Activated naive CD8-positive, alpha-beta T cell (primary cell): ENCODE results near the gene MRPL14.

Experiments used
- H3K27ac Mint-ChIP-seq: one replicate; pipeline ENCODE4 v1.8.0; 2021; ENCODE audit warnings: mixed read lengths
- H3K27me3 Mint-ChIP-seq: one replicate; pipeline ENCODE4 v1.8.0; 2021; ENCODE audit warnings: mixed read lengths
- H3K36me3 Mint-ChIP-seq: one replicate; pipeline ENCODE4 v1.8.0; 2021; ENCODE audit warnings: mixed read lengths
- H3K4me1 Mint-ChIP-seq: one replicate; pipeline ENCODE4 v1.8.0; 2021; ENCODE audit warnings: low read depth, mixed read lengths
- H3K4me3 Mint-ChIP-seq: one replicate; pipeline ENCODE4 v1.8.0; 2021; ENCODE audit warnings: mild to moderate bottlenecking, mixed read lengths
- H3K9me3 Mint-ChIP-seq: one replicate; pipeline ENCODE4 v1.8.0; 2021; ENCODE audit warnings: low read depth, mixed read lengths

The MRPL14 gene

GRCh38 chr6:44127186-44128019 is at the start of gene MRPL14, which contains the start of gene TMEM63B:
Gene MRPL14, minus strand, starts transcription at chr6:44127452. Its CDS starts 10,841 bp downstream, at chr6:44116611.
Gene TMEM63B, plus strand, starts transcription at chr6:44127554. Its CDS starts 7,031 bp downstream, at chr6:44134585.
- Mint-ChIP-seq H3K4me1 (peaks cover 51% of the 10 kb centered on the region), H3K4me3 (peak within 1 kb of the TSS; percentile 88), H3K9me3 (no peaks in the 10 kb centered on the region), H3K36me3 (peaks cover 6% of the 10 kb centered on the region), H3K27ac (peak within 1 kb of the TSS; percentile 94), H3K27me3 (no peaks in the 10 kb centered on the region)

- Mint-ChIP-seq H3K27me3 (peaks cover 2% of the 10 kb centered on the region), H3K9me3 (no peaks in the 10 kb centered on the region), H3K4me1 (peaks cover 14% of the 10 kb centered on the region), H3K27ac (no peak overlapping the region), H3K36me3 (no peaks in the 10 kb centered on the region), H3K4me3 (peak overlapping the region; percentile 70)
Measured at GRCh38 chr6:44176130-44176761, 49.0 kb upstream of the MRPL14 start.

GRCh38 chr6:44172731-44173500 is 45.7 kb upstream of the MRPL14 start:
- Mint-ChIP-seq H3K27me3 (peaks cover 2% of the 10 kb centered on the region), H3K9me3 (no peaks in the 10 kb centered on the region), H3K36me3 (no peaks in the 10 kb centered on the region), H3K4me1 (peaks cover 14% of the 10 kb centered on the region), H3K4me3 (no peak overlapping the region), H3K27ac (no peak overlapping the region)

DNA sequence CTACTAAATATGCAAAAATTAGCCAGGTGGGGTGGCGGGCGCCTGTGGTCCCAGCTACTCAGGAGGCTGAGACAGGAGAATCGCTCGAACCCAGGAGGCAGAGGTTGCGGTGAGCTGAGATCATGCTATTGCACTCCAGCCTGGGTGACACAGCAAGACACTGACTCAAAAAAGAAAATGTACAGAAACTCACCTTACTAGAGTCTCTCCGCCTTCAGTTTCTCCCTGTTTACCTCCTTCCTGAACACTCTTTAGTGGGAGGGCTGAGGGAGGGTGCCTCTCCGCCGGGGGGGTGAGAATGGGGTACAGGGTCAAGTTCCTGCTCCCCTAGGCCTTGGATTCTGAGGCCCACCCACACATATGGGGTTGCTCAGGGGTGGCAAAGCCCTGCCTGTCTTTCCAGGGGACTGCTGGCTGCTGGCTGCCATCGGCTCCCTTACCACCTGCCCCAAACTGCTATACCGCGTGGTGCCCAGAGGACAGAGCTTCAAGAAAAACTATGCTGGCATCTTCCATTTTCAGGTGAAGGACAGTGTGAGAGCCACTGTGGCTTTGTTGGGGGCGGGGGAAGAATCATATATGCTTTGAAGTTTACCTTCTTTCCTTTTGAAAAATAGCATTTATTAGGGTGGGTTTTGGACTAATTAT is 44.8 kb upstream of the MRPL14 start:
- no peaks in the 10 kb centered on the region for H3K36me3 Mint-ChIP-seq
- H3K27me3 Mint-ChIP-seq = peaks cover 2% of the 10 kb centered on the region
- no peaks in the 10 kb centered on the region for H3K9me3 Mint-ChIP-seq
- no peak overlapping the region for H3K4me3 Mint-ChIP-seq
- no peak overlapping the region for H3K27ac Mint-ChIP-seq
- peaks cover 10% of the 10 kb centered on the region for H3K4me1 Mint-ChIP-seq

DNA sequence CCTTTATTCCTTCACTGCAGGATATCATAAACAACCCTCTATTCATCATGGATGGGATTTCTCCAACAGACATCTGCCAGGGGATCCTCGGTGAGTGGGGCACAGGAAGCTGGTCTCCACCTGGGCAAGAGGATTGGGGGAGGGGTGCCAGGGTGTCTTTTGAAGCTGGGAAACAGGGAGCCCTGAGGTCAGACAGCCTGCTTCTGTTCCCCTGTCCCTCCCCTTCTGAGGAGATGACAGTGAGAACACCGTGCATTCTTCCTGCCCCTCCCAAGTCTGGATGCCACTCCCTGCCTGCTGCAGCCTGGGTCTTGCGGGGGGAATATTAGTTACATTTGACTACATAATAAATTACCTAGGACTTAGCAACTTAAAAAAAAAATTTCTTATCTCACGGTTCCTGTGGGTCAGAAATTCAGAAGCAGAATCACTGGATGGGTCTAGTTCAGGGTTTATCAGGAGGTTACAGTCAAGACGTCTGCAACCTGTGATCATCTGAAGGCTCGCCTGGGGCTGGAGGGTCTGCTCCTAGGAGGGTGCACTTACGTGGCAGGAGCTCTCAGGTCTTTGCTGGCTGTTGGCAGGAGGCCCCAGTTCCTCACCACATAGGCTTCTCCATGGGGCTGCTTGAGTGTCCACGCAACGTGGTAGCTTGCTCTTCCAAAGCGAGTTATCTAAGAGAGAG is 42.8 kb upstream of the MRPL14 start:
- Mint-ChIP-seq H3K4me1 (peaks cover 5% of the 10 kb centered on the region), H3K27me3 (peaks cover 2% of the 10 kb centered on the region), H3K27ac (no peak overlapping the region), H3K4me3 (no peak overlapping the region), H3K36me3 (no peaks in the 10 kb centered on the region), H3K9me3 (no peaks in the 10 kb centered on the region)

- Mint-ChIP-seq H3K4me1 (peaks cover 5% of the 10 kb centered on the region), H3K27ac (no peak overlapping the region), H3K27me3 (peaks cover 5% of the 10 kb centered on the region), H3K36me3 (no peaks in the 10 kb centered on the region), H3K4me3 (no peak overlapping the region), H3K9me3 (no peaks in the 10 kb centered on the region)
Measured at GRCh38 chr6:44169154-44169553, 41.9 kb upstream of the MRPL14 start.

DNA sequence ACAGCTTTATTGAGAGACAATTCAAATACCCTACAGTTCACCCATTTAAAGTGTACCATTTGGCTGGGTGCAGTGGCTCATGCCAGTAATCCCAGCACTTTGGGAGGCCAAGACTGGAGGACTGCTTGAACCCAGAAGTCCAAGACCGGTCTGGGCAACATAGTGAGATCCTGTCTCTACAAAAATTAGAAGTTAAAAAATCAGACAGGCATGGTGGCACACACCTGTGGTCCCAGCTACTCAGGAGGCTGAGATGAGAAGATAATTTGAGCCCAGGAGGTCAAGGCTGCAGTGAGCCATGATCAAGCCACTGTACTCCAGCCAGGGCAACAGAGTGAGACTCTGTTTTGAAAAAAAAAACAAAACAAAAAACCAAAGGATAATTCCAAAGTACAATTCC is 40.3 kb upstream of the MRPL14 start:
- no peaks in the 10 kb centered on the region for H3K9me3 Mint-ChIP-seq
- H3K36me3 Mint-ChIP-seq = no peaks in the 10 kb centered on the region
- H3K27ac Mint-ChIP-seq = no peak overlapping the region
- H3K4me3 Mint-ChIP-seq = no peak overlapping the region
- peaks cover 10% of the 10 kb centered on the region for H3K27me3 Mint-ChIP-seq
- H3K4me1 Mint-ChIP-seq = peaks cover 2% of the 10 kb centered on the region

DNA sequence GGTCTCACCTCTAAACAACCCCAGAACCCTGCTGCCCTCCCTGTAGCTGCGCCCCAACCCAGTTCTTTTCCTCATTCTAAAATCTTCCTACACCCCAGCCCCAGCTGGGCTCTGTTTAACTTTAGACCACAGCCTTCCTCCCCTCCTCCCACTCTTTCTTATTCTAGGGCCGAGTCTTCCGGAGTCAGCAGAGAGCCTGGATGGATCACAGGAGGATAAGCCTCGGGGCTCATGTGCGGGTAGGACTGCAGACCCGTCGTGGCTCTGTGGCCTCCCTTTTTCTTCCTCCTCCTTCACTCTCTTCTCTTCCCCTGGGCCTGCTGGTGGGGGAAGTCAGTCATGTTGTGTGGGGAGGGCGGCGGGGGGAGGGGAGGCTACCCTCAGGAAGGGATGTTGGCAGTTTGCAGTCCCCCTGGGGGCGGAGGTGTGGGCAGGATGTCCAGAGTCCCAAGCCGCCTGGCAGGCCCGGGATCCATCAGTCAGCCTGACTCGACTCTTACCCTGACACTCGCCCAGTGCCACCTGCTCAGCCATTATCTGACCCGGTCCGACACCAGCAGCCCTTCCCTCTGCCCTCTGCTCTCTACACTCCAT is 39.4 kb upstream of the MRPL14 start:
- H3K4me1 Mint-ChIP-seq = peaks cover 1% of the 10 kb centered on the region
- no peak overlapping the region for H3K27ac Mint-ChIP-seq
- H3K9me3 Mint-ChIP-seq = no peaks in the 10 kb centered on the region
- peaks cover 10% of the 10 kb centered on the region for H3K27me3 Mint-ChIP-seq
- H3K4me3 Mint-ChIP-seq = no peak overlapping the region
- H3K36me3 Mint-ChIP-seq = no peaks in the 10 kb centered on the region

DNA sequence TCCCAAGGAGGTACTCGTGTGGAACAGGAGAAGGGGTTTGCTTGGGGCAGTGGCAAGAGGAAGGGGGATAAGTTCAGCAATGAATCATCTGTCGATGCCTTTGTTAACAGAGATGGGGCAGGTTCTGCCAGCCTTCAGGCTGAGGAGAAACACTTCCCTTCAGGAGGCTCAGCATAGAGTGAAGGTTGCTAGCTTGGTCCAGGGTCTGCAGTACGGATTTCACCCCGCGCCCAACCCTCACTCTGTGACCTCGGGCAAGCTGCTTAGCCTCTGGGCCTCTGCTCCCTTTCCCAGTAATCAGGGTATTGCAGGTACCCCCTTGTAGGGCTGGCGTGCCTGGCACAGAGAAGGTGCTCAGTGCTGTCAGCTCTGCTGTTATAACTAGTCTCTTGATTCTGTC is 38.9 kb upstream of the MRPL14 start:
- Mint-ChIP-seq H3K4me3 (no peak overlapping the region), H3K27ac (no peak overlapping the region), H3K27me3 (peaks cover 10% of the 10 kb centered on the region), H3K9me3 (no peaks in the 10 kb centered on the region), H3K4me1 (peaks cover 1% of the 10 kb centered on the region), H3K36me3 (no peaks in the 10 kb centered on the region)

DNA sequence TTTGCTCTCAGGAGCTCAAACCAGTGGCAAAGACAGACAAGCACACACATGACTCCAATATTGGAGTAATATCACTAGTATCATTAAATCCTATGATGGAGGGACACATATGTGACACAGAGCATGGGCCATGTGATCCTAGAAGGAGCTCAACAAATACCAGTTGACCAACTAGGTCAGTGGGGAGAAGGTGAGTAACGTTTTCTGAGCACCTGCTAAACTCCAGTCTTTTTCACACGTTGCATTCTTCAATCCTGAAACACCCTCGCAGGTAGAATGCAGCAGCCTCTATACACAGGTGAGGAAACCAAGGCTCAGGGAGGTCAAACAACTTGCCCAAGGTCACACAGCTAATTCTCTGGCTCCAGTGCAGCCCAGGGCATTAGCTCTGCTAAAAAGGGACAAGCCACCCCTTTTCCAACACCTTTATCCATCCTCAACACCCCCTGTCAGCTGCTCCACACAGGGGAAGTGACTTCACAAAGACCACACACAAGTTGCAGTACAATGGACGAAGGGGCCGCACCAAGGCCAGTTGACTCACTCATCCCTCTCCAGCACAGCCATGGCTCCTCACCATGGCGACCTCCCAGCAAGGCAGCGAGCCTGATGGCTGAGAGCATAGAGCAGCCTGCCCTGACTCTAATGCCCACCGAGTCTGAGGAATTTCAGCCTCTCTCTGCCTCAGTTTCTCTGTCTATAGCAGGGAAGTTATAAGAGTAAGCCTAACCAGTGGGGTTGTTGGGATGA is 35.8 kb upstream of the MRPL14 start:
- Mint-ChIP-seq H3K4me1 (peaks cover 1% of the 10 kb centered on the region), H3K27me3 (peaks cover 10% of the 10 kb centered on the region), H3K36me3 (no peaks in the 10 kb centered on the region), H3K27ac (no peak overlapping the region), H3K4me3 (no peak overlapping the region), H3K9me3 (no peaks in the 10 kb centered on the region)

DNA sequence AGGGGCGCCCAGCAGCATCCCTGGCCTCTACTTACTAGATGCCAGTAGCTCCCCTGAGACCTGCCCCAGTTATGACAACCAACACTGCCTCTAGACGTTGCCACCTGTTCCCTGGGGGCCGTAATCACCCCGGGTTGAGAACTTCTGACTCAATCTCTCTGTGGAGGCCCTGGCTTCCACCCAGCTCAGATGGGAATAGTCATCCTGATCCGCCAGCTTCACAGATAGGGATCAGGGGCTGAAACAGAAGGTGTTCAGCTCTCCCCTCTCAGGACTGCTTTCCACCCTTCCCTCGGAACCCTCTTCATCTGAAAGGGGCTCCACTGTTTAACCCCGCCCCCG is 34.7 kb upstream of the MRPL14 start:
- H3K27ac Mint-ChIP-seq = no peak overlapping the region
- H3K27me3 Mint-ChIP-seq = peaks cover 10% of the 10 kb centered on the region
- H3K9me3 Mint-ChIP-seq = no peaks in the 10 kb centered on the region
- H3K4me3 Mint-ChIP-seq = no peak overlapping the region
- H3K4me1 Mint-ChIP-seq = peaks cover under 1% of the 10 kb centered on the region
- H3K36me3 Mint-ChIP-seq = no peaks in the 10 kb centered on the region

DNA sequence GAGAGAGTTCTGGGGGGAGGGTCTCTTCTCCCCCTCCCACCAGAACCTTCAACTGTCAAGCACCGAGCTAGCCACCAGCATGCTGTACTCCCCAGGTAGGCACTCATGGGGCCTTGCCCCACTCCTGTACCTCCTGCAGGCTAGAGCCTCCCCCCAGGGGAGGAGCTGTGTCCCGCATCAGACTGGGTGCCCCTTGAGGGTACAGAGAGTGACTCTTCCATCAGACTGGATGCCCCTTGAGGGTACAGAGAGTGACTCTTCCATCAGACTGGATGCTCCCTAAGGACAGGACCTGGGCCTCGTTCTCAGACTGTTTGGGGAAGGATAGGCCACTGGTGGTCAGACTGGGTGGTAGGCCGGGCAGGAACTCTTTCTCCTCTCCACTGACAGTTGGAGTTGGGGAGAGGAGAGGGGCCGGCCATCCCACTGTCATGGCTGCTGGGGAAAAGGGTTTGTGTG is 31.5 kb upstream of the MRPL14 start, which contains the start of gene CAPN11:
CAPN11 (plus strand) TSS at position 51 of the 459 bp plus-strand sequence; CDS start at position 80, 29 bp downstream.
- H3K27ac Mint-ChIP-seq = no peak within 1 kb of the TSS

DNA sequence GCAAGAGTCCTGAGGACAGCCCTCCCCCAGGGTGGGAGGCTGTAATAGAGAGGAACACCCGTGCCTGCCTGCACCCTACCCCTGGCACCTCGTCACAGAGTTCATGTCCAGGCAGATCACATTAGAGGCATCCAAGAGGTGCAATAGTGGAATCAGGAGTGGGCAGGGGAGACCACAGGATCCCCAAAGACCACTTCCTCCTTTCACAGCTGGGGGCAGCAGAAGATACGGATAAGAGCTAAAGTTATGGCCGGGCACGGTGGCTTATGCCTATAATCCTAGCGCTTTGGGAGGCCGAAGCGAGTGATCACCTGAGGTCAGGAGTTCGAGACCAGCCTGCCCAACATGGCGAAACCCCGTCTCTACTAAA is 29.9 kb upstream of the MRPL14 start:
- Mint-ChIP-seq H3K9me3 (no peaks in the 10 kb centered on the region), H3K27ac (no peak overlapping the region), H3K4me3 (no peak overlapping the region)

More for the DNA sequence above, 31.5 kb upstream of the MRPL14 start, which contains the start of gene CAPN11:
- Mint-ChIP-seq H3K4me1 (no peaks in the 10 kb centered on the region), H3K9me3 (no peaks in the 10 kb centered on the region), H3K27me3 (peaks cover 5% of the 10 kb centered on the region), H3K36me3 (no peaks in the 10 kb centered on the region), H3K4me3 (no peak within 1 kb of the TSS)

More for the DNA sequence above, 29.9 kb upstream of the MRPL14 start:
- Mint-ChIP-seq H3K27me3 (no peaks in the 10 kb centered on the region), H3K4me1 (no peaks in the 10 kb centered on the region), H3K36me3 (no peaks in the 10 kb centered on the region)
